ENCODE results near the gene CDH12.

DNA sequence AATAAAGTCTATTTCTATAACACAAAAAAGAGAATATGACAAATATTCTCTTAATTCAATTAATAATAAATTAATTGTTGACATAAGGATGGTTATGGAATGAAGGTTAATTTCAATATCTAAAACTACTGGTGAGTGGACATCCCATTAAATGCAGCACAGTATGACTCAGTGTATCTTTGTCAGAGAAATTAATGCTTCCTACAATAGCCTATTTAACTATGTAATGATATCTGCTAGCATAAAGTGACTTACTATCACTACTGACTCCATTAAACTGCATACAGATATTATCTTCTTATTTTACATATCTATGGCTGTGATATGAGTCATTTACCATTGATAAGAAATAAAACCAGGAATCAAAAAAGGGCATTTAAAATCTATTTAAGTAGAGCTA is 298.7 kb downstream of the CDH12 start:
- TF ChIP-seq CTCF (IDR thresholded peaks at IDR 0.05) (no peak), POLR2A (IDR thresholded peaks at IDR 0.05) (no peak)

Measured in thyroid gland (tissue), 4 donors.